GM19099 (cell line): ENCODE measurements around the gene HLCS.

Experiments
- POLR2A ChIP-seq: IDR thresholded peaks from 3 replicates; pipeline ENCODE4 v1.6.1; 2011; ENCODE audit warnings: low read depth; ENCODE audit not compliant: insufficient read length; ENCODE audit errors: extremely low read depth

HLCS gene

DNA sequence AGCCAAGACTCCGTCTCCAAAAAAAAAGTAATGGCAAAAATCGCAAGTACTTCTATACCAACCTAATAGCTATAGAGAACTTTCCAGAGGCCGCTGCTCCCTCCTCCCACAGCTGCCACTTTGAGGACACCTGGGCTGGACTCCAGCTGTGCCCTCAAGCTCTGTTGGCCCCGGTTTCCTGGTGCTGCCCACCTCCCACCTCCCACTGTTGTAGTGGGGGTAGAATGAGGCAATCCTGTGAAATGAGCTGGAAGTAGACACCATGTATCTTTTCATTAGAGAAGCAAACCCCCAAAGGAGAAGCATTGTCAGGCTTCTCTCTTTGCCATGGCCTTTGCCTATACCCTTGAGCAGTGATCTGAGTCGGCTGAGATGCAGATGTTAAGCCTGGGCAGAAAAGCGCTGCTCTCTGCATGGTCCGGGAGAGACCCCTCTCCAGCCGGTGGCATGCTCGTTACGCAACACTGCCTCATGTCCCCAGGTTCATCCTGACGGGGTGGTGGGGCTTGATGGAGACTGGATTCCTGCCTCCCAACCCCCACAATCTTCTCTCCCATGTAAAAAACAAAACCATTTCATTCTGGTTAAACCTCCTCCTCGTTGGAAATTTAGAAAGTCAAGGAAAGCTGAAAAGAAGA is 227.9 kb downstream of the HLCS start:
- no peak for TF ChIP-seq POLR2A

DNA sequence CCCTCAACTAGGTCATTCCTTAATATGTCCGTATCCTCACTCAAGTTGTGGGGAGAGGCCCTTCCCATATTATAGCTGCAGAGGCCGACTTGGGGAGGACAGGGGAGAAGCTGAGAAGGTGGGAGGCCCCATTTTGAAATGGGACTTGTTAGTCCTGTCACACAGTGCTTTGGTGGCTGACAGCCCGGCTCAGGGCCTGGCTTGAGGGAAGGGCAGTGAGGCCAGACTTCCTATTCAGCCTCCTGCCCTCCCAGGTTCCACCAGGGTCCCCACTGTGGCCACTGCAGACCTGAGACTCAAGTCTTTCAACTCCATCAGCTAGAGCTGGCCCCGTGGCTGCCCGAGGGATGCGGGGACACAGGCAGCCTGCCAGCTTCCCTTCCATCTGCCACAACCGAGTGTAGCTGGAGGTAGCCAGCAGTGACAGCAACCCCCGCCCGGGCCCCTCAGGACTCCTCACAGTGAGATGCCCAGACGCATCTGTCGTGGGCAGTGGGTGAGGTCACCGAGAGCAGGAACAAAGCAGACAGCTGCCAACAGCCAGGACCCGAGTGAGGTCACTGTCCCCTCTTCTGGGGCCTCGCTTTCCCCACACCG is 230.6 kb downstream of the HLCS start:
- no peak for TF ChIP-seq POLR2A

DNA sequence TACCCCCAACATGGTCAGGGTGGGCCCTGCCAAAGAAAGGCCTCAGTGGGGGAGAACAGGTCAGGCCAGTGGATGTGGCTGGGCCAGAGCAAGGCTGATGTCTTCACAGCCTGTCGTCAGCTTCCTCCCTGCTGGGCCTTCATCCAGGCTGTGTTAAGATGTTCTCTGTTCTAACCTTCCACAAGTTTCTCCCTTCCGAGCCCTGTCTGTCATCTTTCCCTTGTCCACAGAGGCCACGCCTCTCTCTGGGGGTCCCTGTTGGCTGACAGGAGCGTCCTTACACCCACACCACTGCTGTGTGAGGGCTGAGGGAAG is 231.3 kb downstream of the HLCS start:
- no peak for TF ChIP-seq POLR2A

DNA sequence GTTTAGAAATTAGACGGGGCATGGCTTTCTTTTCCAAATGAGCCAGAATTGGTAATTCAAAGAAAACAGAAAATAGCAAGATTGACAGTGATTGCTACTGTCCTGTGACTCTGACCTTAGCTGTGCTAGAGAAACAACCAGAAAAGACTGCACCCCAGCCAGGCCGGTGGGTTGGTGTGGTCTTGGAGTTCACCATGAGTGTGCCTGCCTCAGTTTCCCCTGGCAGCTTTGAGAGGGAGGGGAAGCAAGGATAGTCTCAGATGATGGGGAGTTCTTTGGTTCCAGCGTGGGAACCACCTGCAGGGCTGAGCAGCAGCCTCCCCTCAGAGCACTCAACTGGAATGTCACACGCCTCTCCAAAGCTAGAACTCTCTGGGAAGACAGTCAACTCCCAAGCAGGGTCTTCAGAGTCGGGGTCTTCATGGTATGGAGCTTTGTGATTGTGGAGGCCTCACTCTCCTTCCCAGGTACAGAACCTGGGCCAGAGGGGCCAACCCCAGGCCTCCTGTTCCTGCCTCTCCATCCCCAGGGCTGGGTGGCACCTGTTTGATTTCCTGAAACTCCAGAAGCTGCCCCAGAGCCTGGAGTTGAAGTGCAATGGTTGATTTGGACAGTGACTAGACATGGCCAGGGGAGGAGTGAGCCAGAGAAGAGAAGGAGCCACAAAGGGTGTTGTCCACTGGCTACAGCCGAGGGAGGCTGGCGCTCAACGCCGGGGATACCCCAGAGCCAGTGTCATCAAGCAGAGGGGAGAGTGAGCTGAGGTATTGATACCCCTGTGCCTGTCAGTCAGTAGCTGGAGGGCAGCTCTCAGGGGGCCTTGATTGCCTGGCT is 231.9 kb downstream of the HLCS start:
- TF ChIP-seq POLR2A: no peak

- no peak for TF ChIP-seq POLR2A
Observed at GRCh38 chr21:36733857-36734256, 232.6 kb downstream of the HLCS start.

GRCh38 chr21:36732761-36733160 is 233.7 kb downstream of the HLCS start:
- TF ChIP-seq POLR2A: no peak

GRCh38 chr21:36732217-36732616 is 234.3 kb downstream of the HLCS start:
- no peak for TF ChIP-seq POLR2A

DNA sequence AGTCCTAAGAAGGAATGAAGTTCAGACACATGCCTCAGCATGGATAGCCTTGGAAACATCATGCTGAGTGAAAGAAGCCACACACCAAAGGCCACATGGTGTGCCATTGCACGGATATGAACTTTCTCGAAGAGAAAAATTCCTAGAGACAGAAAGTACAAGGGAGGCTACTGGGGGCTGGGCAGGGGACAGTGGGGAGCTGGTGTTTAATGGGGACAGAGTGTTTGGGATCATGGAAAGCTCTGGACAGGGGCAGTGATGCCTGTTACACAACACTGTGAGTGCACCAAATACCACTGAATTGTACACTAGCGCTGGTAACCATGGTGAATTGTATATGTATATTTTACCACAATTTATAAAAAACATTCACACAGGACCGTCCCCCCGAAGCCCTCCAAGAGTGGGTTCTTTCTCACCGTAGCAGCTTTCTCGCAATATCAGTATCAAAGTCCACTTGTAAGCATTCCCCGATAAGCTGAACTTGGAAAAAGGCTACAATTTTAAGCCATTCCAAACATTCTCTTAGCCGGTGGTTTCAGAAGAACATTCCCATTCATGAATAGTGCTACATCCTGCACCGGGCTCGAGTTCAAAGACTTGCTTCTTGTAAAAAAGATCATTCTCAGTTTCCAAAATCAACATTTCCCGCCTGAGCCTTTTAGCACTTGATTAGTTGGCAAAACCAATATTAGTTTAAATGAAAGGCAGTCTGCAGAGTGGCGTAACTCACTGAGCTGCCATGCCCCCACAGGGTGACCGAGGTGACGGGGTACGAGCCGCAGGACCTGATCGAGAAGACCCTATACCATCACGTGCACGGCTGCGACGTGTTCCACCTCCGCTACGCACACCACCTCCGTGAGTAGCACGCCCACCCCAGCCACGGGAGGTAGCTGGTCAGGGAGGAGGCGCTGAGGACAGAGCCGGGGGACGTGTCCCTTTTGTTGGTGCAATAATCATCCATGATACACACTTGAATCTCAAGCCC is 235.9 kb downstream of the HLCS start:
- TF ChIP-seq POLR2A: no peak

DNA sequence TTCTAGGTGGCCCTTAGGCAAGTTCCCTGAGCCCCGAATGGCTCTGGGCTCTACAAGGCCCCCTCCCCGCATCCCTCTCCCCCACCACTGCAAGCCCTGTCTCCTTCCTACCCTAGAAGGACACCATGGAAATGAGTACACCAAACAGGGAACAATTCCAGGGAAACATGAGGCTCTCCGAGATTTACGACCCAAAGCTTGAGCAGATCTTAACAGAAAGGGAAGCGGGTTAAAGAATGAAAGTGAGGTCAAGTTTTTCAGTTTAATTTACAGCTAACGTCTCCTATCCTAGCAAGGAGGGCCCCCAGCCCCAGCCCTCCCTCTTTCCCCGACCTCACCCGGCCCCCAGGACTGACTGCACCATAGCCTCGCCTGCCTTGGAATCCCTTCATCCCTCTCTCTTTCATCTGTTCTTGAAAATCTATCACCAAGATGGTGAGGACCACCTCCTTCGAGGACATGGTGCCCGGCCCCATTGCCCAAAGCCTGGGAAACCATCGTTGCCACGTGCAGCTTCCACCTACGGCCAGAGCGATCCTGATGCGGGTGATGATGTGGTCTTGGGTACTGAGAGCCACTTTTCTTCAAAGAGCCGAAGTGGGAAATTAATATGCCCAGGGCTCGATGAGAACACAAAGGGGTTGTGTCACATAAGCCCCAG is 237.0 kb downstream of the HLCS start:
- no peak for TF ChIP-seq POLR2A

DNA sequence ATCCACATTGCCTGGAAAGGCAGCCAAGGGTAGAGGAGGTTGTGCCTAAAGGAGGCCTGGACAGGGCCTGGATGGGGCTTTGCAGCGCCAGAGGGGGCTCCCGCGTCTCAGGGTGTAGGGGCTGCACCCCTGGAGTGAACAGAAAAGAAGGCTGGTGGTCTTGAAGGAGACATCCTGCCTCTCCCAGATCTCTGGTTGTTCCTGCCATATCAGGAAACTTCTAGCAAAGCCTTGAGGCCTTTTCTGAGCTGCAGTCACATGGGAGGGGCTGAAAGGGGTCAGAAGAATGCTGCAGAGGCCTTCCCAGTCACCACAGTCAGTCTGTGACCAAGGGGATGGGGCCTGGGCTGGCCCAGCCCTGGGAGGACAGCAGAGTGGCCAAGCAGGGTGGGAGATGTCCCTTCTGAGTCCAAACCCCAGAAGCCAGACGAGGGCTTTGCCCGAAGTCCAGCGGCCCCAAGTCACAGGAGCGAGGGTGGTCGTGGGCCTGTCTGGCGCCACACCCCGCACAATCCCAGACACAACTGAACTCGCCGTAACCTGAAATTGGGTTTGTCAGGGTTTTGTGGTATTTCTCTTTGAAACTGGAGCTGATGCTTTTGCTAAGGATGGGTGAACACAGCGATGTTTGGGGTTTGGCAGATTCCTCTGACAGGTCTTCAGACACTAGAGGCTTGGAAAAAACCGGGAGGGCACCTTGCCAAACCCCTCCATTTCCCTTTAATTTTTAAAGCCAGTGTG is 237.9 kb downstream of the HLCS start:
- TF ChIP-seq POLR2A: no peak

DNA sequence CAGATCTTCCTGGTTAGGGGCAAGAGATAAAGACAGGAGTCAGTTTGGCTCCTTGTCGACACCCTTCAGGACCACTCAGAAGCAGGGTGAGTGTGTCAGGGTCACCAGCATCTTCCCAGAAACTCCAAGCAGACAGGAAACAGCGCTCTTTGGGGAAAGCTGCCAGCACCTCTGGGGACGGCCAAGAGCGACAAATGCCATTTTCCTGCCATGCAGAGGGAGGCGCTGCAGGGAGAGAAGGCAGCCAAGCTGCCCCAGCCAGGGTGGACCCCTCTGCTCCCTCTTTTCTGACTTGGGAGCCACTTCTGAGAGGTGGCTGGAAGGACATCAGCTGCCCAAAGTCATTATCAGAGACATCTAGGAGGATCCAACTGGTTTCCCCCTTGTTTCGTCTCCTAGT is 238.6 kb downstream of the HLCS start:
- TF ChIP-seq POLR2A: no peak

DNA sequence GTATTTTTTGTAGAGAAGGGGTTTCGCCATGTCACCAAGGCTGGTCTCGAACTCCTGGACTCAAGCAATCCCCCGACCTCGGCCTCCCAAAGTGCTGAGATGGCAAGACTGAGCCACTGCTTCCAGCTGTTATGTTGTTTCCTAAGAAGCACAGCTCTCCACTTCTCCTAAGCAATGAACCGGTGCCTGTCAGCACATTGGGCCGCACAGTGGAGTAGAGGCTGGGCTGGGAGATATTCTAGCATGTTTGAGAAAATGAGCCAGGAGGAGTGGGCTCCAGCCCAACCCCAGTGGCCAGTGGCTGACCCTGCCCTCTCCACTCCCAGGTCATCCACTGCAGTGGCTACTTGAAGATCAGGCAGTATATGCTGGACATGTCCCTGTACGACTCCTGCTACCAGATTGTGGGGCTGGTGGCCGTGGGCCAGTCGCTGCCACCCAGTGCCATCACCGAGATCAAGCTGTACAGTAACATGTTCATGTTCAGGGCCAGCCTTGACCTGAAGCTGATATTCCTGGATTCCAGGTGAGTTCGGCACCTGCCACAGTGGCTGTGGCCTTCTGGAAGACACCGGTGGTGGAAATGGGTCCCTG is 240.6 kb downstream of the HLCS start:
- TF ChIP-seq POLR2A: no peak

DNA sequence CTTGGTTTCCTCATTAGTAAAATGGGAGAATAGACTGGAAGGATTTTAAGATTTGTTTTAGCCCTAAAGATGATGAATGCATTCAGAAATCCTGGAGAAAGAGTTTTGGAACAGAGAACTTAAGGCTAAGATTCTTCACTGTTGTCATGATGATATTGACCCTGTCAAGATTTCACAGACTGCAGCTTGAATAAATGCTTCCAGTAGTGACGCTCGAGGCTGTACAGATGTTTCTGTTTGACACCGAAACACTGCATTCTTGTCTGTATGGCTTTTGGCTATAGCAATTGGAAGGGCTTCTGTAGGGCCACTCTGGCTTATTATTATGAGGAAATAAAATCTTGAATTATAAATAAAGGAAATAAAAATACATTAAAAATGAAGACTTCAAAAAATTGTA is 241.8 kb downstream of the HLCS start:
- TF ChIP-seq POLR2A: no peak

- no peak for TF ChIP-seq POLR2A
Observed at GRCh38 chr21:36723371-36723881, 243.0 kb downstream of the HLCS start.
